Suppressor macrophage treated with lipopolysaccharide for 1 hour (primary cell): ENCODE data around the gene MYT1.

Experiments
- DNase-seq, 3 donors: peaks; one replicate each; pipeline ENCODE4 v3.0.0-alpha.2; 2020 to 2022

MYT1 gene

DNA sequence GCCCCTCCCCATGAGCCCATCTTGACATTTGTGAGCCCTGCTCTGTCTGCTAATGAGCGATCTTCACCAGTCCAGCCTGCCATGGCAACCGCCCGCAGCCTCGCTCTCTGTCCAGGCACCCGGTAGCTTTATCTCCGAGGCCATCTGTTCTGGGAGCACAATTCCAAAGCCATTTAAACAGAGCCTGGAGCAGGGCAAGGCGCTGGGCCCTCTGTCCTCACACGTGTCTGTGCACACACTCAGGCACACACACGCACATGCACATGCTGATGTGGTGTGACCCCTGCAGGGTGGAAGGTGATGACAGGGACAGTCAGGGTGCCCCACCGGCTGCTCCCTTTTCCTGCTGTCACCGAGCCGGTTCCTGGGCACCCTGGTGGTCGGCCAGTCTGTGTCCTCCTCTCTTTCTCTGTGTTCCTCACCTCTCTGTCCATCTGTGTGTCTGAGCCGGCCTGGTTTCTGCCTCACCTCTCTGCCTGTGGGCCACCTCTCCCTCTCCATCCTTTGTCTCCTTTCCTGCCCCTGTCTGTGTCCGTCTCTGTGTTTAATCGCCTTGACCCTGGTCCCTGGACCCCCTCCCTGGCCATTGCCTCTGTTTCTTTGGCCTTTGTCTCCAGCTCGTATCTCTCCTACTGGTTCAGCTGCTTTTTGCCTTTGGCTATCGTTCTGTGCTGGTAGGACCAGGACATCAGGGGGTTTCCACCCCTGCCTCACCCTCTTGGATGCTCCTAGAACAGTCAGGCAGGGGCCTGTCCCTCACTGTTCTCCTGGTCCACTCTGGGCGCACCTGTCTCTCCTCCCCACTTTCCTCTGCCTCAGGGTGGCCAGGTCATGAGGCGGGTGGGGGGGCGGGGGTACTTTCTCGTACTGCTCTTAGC, 8.8 kb upstream of the MYT1 start:
- no peak for DNase-seq

DNA sequence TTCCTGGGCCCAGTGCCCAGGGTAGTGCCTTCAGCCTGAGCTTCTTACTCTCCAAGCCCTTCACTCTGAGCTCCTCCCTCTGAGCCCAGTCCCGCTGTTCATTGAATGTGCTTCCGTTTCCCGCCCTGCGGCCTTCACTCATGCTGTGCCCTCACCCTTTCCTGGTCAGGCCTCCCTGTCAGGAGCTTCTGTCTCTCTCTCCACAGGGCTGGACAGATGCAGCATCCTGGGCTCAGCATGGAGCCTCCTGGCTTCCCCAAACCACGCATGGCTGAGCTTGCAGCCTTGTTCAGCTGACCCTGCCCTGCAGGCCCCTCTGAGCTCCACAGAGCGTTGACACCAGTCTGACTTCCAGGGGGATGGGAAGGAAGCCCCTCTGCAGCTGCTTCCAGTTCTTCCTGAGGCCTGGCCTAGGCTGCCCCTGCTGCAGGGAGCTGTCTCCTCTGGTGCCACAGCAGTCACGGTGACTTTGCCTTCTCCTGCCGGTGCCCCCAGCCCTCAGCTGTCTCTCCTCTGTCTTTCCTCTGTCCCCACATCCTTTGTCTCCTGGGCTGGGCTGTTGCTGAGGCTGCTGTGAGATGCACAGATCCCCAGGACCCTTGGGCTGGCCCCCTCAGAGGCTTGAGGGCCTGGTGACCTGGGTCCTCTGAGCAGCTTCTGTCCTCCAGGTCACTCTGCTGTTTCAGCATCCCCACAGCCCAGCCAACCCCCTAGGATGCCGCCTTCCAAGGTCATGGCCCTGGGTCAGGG, 7.9 kb upstream of the MYT1 start:
- no peak for DNase-seq

DNA sequence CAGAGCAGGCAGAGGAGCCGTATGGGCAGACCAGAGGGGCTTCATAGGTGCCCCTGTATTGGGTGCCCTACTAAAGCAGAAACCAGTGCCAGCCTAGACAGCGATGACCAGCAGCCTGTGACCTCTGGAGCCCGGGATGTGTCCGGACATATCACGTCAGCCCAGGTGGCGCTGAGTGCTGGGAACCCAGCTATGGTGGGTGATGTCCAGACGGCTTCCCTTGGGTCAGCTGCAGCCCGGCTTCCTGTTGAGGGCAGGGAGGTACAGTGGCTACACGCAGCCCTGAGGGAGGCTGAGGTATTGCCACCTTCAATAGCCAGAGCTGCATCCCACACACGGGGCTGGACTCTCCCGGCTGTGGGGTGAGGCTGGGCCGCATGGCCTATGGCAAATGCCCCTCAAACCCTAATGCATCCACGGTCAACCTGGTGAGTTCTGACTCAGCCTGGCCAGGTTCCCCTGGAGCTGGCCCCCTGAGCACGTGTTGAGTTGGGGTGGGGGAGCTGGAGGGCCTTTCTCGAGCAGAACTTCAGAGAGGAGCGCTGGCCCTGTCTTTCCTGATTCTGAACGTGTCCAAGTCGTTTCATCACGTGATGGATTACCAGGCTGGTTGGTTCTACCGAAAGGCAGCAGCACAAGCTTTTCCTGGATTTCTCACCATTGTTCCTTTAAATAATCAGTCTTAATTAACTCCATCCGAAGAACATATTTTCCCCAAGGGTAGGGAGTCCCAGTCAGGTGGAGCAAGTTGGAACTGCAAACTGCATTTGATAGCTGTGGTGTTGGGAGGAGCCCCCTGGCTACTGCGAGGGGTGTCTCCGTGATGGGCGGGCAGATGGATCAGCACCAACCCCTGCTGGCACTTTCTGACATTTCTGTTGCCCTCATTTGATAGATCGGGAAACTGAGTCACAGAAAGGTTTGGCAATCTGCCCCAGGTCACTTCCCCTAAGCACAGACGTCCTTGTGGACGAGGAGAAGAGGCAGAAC, 7.1 kb upstream of the MYT1 start:
- no peak for DNase-seq

DNA sequence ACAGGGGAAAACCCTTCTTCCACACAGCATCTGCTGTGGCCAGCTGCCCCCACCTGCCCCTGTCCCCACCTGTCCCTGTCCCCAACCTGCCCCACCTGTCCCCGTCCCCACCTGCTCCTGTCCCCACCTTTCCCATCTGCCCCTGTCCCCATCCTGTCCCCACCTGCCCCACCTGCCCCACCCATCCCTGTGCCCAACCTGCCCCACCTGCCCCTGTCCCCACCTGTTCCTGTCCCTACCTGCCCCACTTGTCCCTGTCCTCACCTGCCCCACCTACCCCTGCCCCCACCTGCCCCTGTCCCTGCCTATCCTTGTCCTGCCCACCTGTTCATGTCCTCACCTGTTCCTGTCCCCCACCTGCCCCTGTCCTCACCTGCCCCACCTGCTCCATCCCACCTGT, 6.4 kb upstream of the MYT1 start:
- DNase-seq: no peak

DNA sequence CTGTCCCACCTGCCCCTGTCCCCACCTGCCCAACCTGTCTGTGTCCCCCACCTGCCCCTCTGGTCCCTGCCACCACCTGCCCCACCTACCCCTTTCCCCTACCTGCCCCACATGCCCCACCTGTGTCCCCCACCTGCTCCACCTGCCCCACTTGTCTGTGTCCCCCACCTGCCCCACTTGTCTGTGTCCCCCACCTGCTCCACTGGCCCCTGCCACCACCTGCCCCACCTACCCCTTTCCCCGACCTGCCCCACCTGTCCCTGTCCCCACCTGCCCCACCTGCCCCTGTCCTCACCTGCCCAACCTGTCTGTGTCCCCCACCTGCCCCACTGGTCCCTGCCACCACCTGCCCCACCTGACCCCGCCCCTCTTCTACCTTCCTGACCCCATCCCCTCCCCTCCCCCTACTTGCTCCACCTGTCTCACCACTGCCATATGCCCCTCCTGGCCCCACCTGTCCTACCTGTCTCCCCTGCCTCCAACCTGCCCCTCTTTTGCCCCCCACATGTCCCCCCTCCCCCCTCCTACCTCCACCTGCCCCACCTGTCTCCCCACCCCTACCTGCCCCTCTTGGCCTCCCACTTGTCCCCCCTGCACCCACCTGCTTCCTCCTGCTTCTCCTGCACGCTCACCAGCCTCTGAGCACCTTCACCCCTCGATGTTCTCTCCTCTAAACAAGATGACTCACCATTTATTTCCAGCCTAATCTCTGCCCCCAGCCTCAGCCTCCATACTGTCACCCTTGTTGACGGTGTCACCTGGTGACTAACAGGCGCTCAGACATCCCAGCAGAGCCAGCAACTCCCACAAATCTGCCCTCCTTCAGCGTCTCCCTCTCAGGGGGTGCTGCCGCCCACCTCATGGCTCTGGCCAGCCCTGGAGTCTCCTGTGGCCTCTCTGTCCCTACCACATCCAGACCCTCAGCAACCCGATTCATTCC, 5.6 kb upstream of the MYT1 start:
- DNase-seq: no peak

DNA sequence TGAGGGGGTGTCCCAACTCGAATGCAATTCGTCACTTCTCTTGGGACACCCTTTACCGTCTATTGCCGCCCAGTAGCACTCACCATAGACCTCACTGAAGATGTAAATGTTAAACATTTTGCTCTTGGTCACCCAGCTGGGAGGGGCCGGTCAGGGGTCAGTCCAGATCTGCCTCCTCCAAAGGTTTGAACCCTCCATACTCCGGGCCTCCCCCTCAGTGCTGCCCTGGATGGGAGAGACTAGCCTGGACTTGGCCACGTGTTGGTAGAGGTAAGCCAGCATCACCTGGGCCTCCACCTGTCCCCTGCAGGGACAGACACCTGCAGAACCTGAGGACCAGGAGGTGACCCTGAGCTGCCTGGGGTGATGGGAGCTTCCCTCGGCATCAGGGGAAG, 5.0 kb upstream of the MYT1 start:
- DNase-seq: no peak

DNA sequence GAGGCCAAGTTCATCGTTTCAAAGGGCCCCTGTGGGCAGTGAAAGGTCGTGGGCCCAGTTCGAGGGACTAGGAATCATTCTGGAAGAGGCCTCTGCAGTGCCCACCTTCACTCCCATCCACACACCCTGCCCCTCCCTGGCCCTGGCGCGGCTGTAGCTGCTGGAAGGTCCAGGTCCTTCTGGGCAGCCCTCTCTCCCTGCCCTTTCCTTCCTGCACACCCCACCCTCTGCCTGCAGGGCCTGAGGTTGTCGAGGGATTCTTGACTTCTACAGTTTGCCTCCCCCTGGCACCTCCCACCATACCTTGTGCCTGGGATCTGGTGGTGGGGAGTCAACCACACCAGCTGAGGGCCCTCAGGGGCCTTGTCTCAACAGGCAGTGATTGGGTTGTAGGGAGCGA, 4.5 kb upstream of the MYT1 start:
- no peak for DNase-seq

DNA sequence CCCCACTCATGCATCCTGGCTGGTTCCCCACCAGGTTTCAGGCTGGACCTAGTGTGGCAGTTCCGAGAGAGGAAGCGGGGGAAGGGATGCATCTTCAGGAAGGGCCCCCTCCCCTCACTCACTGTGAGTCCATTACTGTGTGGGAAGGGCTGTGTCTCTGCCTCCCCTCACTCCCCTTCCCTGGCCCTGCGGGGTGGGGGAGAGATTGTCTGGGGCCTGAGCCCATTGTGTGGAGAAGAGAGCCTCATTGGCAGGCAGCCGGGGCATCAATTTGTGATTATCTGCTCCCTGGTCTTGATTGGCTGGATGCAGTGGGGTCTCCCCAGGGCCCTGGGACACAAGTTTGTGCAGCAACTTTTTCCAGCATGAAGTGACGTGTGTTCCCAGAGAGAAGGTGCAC, 4.1 kb upstream of the MYT1 start:
- no peak for DNase-seq

DNA sequence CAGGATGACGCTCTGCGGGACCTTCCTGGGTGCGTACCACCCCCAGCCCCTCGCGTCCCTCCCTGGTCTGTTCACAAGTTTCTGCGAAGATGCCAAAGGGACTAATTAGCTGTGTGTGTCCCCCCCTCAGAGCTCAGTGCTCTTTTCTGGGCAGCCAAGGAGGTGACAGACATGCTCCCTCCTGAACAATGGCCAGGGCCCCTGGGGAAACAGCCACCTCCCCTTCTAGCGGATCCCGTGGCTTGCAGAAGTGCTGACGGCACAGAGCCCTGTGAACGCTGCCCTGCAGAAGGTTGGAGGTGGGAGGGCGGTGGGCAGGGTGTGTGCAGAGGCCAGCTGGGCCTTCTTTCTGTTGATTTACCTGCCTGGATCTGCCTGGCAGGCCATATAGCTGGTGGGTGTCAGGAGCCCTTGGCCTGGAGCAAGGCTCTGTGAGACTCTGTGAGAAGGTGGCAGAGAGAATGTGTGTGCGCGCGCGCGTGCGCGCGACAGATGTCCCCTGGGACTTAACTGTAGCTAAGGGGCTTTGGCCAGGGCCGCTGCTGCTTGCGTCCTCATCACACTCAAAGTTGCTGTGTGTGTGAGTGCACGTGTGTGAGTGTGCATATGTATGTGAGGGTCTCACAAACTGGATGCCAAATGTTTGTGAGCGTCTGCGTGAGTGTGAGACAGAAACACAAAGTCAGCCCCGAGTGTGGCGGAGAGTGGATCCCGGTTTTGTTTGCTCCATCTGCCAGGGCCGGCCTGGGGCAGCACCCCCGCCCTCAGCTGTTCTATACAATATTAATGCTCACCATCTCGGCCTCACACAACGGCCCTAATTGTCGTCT, 3.5 kb upstream of the MYT1 start:
- DNase-seq: no peak

DNA sequence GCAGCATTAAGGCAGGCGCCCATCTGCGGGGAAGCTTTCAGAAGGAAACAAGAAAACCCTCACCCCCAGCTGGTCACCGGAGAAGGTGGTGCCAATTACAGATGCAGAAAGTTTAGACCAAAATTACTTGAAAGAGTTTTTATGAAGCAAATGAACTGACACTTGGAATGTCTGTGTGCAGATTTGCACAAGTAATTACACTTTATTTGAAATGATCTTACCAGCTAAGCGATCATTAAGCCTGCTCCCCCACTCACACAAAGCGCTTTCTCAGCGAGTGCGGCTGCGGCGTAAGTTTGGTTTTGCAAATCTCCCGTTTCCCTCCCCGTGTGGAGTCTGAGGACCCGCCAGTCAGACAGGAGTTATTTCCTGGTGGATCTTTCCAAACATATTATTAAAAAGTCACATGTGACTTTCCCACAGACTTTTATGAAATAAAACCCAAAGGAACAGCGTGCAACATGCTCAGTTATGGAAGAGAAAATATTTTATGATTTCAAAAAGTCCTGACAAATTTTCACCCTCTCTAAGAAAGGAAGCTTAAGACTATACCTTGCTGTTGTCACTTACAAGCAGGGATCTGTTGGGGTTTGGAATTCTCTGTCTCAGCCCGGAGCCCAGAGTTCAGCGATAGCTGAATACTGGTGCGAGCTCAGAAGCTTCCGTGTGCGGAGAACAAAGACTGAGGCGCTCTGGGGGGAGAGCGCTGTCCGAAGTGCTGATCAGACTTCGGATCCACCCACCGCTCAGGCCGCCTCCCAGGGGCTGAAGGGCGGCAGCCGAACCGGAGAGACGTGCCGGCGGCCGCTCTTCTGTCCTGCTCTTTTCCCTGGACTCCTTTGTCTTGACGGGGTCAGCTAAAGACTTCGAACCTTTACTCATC, 2.7 kb upstream of the MYT1 start:
- peak; percentile 33 to 71 (median 52) for DNase-seq

DNA sequence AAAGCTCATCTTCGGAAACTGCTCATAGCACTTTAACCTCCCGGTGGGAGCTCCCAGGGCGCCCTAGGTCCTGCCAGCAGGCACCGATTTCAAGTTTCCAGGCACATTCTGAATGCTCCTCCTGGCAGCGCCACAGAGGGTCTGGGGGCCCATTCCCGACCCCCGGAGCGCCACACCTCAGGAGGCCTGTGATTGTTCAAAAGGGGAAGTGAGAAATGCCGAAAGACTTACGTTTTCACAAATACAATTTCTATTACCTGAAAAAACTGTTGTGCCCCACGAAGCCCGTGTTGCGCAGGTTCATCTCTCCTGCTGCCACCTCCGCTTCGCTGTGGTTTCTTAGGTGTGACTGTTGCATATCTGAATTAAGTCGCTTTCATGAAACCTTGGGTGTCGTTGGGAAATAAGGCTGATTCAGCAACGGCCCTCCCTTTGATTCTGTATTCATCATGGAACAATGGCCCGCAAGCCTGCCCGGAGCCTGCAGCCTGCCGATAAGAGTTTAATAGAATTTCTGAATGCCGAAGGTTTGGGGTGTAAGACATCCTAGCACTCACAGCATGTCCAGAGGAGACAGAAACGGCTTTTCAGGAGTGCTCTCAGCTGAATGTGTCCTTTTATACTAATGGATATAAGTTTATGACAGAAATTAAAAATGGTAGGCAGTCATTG, 1.9 kb upstream of the MYT1 start:
- no peak for DNase-seq

DNA sequence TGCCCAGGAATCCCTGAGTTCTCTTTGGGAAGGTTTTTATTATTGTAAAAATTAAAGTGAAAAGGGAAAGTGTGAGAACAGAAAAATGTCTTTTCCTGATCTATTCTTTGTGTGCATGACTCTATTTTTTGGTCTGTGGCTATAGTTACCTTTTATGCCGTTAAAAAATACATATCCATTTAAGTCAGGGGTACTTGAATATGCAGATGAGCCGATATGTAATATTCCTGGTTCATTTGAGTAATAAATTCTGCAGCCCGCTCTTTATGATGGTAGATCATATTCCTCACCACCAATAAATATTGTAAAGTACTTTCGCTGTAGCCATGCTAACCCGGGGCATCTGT, 503 bp upstream of the MYT1 start:
- no peak for DNase-seq

DNA sequence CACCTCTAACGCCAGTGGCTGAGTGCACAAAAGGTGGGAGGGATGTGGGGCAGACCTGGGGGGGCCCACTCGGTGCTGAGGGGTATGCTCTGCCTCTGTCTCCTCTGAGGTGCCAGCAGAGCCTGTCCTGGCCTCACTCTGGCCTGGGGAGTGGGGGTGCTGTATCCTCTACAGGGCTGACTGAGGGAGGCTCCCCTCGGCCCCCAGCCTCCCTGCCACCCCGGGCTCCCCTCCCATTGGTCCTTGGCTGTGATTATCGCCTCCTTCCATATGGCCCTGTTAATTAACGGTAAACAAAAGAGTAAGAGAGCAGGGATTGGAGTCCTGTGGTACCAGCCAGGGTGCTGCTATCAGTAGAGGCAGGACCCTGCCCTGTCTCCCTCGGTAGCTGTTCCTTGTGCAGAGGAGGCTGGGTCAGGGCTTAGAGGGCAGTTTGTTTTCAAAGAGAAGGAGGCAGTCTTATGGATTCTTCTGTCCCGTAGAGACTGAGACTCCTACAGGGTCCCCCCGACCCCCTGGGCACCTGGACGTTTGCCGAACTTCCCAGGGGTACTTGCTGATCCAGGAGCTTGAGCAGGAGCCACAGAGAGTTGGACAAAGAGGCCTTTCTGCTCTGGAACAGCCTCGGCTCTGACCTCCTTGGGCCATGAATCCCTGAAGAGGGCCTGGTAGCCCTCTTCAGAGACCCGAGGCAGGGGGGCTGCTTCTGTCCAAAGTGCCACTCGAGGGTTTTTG, 1.8 kb downstream of the MYT1 start:
- no peak for DNase-seq

DNA sequence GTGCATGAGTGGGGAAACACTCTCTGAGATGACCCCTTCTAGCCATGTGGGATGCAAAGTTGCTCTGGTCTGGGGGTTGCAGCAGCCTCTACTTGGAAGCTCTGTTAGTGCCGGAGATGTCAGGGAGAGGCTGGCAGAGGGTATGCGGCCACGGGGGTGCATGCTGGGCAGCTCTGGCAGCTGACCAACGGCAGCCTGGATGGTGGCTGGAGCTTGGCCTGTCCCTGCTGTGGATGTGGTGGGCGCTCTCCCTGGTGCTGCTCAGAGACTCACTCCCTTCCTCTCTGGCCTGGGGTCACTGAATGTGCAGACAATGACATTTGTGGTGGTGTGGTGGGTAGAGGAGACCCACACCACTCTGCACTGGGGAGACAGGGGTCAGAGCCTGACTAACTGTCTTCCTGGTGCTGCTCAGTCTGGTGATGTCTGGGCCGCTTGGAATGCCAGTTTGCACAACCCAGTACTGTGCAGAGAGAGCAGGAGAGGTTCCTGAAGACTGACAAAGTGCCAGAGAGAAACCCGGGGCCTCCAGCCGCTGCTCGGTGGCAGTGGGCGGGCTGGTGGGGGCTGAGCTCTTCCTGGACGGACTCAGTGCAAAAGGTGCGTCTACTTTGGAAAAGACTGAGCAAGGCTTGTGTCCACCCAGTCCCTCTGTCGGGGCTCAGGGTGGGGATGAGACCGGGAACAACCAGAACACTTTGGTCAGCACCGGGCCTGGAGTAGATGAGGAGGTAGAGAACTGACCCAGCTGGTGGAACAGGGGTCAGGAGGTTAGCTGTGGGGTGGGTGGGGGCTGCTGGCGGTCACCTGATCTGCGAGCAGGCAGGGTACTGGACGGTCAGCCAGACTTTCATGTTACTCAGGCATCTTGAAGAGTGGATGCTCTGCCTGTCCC, 2.7 kb downstream of the MYT1 start:
- DNase-seq: no peak

DNA sequence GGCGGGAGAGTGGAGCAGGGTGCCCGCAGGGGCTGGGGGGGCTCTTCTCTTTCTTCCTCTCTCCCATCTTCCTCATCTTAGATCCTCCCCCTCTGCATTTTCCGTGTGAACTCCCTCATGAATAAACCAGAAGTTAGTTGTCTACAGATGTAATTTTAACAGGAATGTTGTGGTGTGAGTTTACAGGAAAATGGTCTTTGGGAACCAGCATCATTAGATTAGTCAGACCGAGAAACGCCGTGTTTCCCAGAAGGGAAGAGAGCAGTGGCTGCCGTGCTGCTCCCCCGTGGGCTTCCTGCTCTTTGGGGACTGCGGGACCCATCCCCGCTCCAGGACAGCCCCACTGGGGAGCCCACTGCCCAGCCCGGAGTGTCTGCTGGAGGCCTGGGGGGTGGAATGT, 3.4 kb downstream of the MYT1 start:
- no peak for DNase-seq

DNA sequence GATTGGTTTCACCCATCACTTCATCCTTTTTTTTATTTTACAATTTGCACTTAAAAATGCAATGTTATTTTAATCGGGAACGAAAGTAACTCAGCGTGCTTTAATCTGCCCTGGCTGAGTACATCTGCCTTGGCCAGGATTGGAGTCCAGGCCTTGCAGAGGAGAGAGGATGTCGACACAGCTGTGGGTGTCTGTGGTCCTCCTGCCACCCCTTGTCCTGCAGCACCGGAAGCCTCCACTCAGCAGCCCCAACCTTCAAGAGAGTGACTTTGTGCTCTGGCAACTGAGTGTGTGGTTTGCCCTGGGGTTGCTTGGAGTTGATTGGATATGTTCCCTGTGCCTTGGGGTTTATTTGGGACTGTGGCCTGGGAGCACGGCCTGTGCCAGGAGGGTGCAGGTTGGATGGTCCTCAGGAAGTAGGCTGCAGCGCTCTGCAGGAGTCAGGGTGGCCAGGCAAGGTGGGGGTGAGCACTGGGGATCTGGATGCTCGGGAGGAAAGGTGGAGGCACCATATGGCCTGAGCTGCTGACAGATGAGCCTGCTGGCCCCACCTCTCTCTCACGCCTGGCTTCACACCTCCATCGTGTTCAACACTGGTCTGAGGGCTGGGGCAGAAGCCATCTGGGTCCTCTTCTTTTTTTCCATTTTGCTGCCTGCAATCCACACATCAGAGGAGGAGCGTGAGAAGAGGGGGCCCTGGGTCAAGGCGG, 4.3 kb downstream of the MYT1 start:
- DNase-seq: no peak

DNA sequence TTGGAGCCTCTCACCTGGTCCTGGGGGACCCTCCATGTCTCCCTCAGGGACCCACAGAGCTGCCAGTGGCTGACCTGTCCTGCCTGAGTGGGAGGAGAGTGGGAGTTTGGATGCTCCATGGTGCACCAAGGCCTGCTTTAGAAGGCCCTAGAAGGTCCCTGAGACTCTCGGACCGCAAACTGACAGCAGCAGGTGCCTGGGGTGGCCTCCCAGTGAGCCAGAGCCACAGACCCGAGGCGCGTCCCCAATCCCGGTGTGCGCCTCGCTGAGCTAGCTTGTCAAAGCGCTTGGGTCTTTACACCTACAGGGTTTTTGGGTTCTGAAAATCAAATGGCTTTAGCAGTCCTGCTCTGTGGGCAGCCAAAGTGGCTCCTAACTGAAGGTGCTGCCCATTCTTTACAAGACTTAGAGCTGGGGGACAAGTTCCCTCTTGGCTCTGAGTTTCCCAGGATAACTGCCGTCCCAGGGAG, 4.9 kb downstream of the MYT1 start:
- DNase-seq: no peak
